Measurements from ENCODE around the gene PTGES. TPM values are rescaled to one million over a fixed set of nuclear protein-coding genes. Genes with fewer than 3 reads are reported as not detected.
A peak's percentile ranks its signal among the peaks of the same experiment; 100 is the strongest.

Gene PTGES
- polyA plus RNA-seq, 1 donor: 4.3 TPM

DNA sequence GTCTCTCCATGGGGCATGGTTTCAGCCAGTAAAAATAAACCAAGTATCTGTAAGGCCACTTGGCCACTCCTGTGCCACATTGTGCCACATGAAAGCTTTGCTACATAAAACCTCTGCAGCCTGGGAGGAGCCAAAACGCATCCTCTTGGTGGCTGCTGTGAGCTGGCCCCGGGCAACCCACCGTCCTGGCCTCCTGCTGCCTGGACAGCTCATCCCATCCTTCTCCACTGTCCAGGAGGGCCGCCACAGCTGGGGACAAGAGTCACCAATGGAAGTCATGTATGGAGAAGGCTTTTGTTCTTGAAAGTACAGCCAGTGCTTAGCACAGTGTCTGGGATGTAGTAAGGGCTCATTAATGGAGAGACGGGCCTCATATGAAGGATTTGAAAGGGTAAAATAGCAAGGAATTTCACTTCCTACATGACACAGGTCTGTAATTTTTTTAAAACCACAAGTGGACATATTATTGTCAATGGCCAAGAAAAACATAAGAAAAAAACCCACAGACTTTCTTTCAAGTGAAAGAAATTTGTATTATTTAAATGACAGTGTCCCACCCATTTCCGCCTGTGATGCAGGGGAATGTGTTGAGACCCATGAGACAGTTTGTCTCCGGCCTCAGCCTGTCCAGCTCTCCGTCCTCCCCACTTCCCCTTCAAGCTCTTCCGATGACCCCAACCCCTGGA is 6.6 kb downstream of the PTGES start:
- DNase-seq: no peak

DNA sequence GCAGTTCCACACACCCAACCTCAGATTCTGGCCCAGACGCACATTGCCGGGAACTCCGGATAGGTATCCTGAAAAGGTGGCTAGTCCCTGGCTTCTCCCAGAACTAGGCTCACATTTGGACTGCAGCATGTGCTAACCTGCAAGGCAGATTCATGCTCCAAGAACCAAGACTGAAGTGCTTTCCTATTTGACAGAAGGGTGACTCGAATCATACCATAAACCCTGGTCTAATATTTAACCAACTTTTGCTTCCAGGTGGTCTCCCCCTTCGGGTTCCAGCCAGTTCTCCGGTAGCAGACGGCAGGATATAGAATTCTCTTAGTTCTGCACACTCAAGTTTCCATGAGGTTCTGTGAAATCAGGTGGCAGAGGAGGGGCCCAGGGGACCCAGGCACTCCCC is 7.6 kb downstream of the PTGES start:
- DNase-seq: no peak

DNA sequence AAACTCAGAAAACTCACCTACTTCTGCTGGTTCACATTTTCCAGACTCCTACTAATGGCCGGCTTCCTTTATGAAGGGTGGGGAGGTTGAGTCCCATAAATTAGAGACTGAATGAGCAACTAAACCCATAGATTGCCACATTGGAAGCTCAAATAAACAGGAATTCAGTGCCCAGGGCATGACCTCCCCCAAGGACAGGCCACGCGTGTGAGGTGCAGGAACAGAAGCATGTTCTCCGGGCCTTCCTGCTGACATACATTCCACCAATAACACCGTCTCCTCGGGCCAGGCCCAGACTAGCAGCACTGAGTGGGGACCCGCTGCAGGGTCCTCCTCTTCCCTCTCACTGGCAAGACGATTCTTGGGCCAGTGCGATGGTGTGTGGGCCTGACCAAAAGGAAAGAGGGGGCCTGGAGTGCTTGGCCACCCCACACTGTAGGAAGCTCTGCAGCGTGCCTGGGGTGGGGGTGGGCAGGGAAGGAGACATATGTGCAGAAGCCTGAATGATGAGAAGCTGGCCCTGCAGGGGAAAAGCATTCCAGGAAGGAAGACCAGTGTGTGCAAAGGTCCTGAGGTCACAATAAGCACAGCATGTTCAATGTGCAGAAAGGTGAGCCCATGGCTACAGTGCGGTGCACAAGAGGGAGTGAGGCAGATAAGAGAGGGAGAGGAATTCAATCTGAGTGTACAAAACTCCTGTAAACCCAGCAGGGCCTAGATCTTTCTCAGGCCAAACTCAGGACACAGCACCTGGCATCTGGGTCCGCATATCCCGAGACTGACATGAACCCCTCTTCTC is 12.0 kb downstream of the PTGES start:
- DNase-seq: no peak

DNA sequence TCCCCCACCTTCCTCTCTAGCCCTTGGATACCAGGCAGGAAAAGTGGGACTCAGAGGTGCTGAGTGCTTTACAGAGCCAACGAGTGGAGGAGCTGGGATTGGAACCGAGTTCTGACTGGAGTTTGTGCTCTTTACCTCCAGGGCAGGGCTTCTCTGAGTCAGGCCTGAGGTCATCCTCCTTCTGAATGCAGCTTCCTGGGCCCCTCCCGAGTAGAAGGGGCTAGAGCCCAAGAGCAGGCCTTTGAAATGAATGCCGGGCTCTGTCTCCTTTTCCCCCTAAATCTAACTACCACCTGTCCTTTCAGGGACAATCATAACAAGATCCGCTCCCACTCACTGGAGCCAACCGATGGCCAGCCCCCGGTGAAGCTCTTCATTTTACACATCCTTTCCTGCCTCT is 12.7 kb downstream of the PTGES start:
- no peak for DNase-seq

DNA sequence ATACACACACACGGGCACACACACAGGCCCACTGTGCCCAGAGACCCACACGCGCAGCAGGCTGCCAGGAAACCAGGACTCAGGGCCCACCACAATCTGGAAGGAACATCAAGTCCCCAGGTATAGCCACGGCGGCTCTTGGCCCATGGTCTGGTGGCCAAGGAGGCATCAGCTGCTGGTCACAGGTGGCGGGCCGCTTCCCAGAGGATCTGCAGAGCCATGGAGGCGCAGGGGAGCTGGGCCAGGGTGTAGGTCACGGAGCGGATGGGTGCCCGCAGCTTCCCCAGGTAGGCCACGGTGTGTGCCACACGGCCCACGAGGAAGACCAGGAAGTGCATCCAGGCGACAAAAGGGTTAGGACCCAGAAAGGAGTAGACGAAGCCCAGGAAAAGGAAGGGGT is 13.4 kb downstream of the PTGES start:
- DNase-seq: no peak

DNA sequence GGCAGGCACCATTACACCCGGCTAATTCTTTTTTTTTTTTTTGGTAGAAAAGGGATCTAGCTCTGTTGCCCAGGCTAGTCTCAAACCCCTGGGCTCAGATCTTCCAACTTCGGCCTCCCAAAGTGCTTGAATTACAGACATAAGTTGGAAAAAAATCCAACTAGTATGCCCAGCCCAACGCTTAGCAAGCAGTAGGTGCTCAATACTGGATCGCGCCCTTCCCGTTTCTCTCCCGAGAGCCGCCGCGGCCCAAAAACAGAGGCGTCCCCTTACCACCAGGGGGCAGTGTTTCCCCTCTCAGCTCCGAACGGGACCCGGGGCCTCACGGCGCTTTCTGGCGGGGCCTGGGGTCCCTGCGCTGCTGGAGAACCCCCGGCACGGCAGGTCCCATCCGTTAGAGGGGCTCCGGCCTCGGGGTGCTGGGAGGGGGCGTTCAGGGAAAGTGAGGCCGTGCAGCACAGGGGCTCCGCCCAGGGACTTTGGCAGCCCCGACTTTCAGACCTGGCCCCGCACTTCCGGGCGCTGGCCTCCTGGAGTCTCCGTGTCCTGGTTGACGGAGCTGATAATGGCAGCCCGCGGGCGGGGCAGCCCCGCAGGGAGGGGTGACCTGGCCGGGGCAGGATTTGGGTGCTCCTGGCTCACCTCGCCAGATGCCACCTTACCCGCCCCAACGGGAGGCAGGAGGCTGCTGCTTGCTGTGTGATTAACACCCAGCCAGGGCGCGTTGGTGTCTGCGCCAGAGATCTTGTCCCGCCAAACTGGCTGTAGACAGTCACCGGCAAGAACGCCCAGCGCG is 15.2 kb downstream of the PTGES start:
- DNase-seq: peak; percentile 84

DNA sequence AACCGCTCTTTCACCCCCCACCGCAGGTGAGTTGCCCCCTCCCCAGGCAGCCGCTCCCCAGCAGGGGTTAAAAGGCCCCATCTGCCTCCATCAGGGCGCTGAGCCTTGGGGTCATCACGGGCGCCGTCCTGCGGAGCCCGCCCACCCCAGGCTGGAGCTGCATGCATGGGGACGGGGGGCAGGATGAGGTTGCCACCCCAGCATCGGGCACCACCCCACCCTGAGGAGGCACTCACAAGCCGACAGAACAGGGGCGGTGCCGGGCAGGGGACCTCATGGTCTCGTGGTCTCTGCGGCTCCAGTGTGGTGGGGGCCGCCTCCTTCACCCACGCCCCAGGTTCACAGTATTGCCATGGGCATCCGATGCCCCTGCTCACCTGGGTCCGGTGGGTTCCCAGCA is 16.5 kb downstream of the PTGES start:
- no peak for DNase-seq

DNA sequence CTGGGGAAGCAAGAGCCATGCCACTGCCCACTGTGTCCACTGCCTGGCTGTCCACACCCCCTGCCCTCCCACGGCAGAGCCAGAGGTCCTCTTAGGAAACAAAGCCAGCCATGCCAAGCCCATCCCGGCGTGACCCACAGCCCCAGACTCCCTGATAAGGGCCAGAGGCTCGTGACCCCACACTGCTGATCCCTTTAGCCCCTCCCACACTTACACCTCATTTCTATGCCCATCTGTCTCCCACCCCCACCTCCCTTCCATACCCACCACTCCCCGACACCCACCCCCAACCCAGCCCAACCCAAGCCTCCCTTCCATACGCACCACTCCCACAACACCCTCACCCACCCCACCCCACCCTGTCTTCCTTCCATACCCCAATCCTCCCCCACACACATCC is 17.3 kb downstream of the PTGES start:
- no peak for DNase-seq

DNA sequence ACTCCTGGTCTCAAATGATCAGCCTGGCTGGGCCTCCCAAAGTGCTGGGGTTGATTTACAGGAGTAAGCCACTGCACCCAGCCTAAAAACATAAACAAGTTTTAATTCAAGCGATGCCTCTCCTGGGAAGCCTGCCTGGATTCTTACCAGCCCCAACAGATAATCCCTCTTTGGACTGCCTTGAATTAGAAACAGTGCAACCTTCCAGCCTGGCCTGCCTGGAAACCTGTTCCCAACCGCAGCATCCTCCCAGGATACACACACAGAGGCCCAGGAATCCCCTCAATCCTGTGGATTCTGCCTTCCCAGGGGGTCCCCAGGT is 19.2 kb downstream of the PTGES start:
- no peak for DNase-seq

DNA sequence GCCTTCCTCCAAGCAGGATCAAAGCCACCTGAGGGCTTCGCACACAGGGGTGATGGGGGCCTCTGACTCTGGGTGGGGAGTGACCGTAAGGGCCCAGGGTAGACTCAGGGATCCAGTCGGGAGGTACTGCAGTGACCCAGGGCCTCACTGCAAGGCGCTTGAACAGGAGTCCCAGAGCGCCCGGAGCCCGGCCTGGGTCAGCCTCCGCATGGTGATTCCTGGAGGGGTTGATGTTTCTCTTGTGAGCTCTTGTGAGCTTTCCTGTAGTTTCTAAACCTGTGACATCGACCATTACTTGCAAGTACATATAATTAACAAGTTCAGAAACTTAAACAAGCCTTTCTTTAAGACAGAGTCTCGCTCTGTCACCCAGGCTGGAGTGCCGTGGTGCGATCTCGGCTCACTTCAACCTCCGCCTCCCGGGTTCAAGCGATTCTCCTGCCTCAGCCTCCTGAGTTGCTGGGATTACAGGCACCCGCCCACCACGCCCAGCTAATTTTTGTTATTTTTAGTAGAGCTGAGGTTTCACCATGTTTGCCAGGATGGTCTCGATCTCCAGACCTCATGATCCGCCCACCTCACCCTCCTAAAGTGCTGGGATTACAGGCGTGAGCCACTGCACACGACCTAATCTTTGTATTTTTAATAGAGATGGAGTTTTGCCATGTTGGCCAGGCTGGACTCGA is 19.8 kb downstream of the PTGES start:
- no peak for DNase-seq

DNA sequence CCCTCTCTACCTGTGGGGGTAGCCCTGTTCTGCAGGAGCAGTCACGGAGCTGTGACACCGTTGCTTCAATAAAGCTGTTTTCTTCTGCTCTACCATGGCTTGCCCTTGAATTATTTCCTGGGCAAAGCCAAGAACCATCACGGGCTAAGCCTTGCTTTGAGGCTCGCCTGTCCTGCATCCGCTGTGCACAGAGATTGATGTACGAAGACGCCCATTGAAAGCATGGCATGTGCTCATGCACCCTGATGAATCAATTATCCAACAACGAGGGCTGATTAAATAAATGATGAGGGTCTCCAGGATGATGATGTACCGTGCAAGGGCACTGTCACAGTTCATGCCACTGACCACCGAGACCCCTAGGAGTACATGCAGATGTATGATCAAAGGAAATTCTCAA is 20.7 kb downstream of the PTGES start:
- no peak for DNase-seq

DNA sequence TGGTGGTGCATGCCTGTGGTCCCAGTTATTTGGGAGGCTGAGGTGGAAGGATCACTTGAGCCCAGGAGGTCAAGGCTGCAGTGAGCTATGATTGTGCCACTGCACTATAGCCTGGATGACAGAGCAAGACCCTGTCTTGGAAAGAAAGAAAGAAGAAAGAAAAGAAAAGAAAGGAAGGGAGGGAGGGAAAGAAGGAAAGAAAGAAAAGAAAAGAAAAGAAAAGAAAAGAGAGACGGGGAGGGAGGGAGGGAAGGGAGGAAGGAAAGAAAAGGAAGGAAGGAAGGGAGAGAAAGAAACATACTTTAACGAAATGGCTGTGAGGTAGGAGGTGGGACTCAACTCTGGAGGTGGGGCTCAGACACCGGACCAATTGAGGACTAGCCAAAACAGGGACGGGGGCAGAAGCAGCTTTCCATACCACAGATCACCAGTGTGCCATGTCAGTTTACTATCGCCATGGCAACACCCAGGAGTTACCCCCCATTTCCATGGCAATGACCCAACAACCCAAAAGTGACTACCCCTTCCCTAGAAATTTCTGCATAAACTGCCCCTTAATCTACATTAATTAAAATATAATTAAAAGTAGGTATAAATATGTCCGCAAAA is 21.3 kb downstream of the PTGES start:
- no peak for DNase-seq

DNA sequence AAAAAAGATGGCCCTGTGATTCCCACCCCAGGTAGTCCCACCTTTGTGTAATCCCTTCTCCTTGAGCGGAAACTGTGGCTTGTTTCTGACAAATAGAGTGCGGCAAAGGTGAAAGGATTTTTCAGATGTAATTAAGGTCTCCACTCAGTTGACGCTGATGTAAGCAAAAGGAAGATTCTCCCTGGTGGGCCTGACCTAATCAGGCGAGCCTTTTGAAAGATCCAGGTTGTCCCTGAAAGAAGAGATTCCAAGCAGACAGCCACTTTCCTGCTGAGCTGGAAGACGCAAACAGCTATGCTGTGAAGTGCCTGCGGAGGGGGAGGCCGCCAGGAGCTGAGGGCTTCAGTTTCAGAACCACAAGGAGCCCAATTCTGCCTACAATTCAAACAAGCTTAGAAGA is 24.1 kb downstream of the PTGES start:
- DNase-seq: no peak

DNA sequence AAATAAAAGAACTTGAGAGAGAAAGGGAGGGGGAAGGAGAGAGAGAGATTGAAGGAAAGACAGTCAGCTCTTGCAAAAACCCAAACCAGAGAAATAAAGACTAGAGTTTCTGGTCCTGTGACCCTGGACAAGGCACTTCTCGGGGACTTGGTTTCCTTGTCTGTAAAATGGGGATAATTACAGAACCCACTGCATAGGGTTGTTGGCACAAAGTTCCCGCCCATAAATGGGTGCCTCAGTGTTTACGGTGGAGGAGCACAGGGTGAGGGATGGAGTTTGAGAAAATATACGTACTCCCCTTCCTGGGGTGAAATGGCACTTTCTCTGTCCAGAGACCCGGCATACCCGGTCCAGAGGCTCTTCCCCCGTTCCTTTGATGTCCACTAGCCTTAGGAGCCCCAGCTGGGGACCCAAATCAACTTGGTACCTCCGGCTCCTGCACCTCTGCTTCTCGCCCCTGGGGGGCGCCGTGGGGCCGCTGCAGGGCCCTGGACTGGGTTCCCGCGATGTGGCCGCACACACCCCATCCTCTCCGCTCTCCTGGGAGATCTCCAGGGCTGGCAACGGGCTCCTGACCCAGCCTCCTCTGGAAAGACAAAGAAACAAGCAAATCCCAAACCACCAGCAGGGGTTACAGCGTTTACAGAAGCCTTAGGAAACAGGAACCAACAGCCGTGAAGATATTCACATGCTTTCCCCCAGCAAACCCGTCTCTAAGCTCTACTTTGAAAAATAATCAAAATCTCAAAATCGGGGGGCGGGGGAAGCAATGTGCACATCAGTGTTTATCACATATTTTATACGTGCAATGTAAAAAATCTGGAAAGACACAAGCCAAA is 26.3 kb downstream of the PTGES start:
- no peak for DNase-seq

DNA sequence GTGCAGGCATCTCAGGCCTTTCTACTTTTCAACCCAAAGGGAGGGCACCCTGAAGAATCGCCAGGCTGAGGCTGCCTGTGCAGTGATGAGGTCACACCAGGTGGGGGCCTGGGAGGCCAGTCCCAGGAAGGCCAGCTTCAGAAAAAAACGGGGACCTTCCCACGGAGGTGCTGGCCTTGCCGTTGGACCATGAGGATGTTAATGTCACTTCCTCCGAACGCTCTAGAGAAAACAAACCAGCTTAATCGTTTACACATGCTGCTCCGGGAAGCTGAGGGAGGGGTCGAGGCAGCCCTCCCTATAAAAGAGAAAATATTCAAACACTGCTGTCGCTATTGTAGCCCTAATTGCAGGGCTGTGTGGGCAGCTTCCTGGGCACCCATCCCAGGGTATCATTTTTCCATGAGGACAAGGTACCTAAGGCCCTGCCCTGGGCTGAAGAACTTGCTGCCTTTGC is 27.0 kb downstream of the PTGES start:
- DNase-seq: no peak

DNA sequence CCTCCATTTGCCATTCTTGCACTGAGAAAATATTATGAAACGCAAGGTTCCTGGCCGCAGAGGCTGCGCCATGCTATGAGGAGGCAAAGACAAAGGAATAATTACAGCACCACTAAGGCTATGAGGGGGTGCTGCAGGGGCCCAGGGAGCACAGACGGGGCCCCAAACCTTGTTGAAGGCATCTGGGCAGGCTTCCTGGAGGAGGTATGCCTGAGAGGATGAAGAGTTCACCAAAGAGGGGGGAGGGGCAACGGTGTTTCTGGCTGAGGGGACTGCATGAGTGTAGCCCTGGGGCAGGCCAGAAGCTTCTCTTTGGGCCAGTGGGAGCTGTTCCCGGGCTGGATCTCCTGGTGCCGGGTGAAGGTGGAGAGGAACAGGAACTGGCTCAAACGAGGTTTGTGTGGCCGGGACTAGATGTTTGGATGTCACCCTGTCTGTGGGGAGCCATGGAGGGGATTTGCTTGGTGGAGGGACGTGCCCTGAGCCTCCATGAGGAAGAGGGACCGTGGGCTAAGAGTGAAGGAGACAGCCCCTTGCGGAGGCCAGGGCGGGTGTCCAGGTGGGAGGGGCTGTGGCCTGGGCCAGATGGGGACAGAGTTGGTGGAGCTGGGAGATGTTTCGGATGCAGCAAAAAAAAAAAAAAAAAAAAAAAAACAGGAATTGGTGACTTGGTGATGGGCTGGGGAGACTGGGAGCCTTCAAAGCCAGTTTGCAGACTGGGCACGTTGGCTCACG is 28.2 kb downstream of the PTGES start:
- DNase-seq: no peak

DNA sequence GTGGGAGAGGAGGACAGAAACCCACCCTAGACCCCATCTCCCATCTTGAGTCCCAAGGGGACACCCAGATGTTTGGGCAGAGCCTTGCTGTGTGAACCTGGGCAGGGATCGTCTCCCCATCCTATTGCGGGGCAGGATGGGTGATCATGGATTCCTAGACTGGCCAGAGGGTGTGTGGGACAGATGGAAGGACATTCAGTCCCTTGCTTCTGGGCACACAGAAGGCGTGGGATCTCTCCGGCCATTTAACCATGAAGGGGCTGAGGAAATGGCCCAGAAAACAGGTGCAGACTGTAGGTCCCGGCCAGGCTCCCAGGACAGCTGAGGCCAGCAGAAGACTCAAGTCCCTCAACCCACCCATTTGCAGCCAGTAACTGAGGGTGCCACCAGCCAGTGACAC is 29.9 kb downstream of the PTGES start:
- DNase-seq: no peak

DNA sequence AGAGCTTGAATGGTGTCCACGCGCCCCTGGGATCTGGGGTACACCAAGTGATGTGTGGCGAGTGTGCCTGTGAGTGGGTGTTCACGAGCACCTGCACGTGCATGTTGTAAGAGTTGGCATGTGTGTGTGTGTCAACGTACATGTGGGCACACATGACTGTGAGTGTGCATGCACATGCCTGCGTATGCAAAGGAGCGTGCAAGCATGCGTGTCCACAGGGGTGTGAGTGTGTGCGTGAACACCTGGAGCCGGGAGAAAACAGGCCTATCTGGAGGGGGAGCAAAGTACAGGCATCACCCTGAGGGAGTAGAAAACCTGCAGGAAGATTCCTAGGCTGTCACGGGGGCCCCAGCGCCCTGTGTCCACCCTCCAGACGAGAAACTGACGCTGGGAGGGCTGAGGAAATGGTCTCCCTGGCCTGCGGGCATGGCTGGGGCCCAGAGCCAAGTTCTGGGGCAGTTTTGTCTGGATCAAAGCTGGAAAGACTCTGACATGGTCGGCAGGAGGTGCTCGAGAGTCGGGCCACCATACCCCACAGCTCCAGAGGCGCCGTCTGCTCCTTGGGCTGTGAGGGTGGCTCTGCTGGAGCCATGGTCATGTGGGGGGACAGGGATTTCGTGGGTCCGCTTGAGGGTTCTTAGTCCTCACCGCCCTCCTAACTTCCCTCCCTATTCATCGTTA is 31.8 kb downstream of the PTGES start:
- no peak for DNase-seq

DNA sequence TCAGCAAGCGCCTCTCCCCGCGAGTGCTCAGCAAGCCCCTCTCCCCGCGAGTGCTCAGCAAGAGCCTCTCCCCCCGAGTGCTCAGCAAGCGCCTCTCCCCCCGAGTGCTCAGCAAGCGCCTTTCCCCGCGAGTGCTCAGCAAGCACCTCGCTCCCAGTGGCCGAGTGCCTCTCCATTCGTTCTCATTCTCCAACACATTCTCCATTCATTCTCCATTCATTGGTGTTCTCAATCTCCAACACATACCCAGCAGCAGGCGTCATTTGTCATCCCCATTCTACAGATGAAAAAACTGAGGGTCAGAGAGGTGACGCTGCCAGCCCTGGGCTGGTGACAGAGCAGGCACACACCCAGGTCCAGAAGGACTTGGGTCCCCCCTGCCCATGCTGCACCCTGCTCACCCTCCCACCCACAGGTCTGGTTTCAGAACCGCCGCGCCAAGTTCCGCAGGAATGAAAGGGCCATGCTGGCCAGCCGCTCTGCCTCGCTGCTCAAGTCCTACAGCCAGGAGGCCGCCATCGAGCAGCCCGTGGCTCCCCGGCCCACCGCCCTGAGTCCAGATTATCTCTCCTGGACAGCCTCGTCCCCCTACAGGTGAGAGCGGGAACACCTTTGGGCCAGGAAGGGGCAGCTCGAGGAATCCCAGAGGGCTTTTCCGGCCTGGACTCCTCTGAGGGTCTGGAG is 32.5 kb downstream of the PTGES start:
- DNase-seq: no peak
